Measurements from ENCODE around the gene KRT39.

DNA sequence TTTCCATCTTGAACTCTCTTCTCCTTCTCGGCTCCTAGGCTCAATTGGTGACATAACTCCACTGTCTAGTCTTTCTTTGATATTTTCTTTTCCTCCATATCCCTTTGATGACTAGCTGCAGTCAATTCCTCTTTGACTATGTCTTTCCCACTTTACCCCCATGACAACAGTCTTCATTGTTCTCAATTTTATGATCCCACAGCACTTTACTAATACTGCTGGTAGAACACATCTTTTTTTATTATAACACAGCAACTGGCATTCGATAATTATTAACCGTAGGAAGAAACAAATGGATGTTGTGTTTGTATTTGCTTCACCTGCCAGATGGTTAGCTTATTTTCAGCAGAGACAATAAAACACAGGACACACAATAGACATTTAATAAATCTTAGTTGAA is 25.9 kb upstream of the KRT39 start:
- TF ChIP-seq, protein P1, sequence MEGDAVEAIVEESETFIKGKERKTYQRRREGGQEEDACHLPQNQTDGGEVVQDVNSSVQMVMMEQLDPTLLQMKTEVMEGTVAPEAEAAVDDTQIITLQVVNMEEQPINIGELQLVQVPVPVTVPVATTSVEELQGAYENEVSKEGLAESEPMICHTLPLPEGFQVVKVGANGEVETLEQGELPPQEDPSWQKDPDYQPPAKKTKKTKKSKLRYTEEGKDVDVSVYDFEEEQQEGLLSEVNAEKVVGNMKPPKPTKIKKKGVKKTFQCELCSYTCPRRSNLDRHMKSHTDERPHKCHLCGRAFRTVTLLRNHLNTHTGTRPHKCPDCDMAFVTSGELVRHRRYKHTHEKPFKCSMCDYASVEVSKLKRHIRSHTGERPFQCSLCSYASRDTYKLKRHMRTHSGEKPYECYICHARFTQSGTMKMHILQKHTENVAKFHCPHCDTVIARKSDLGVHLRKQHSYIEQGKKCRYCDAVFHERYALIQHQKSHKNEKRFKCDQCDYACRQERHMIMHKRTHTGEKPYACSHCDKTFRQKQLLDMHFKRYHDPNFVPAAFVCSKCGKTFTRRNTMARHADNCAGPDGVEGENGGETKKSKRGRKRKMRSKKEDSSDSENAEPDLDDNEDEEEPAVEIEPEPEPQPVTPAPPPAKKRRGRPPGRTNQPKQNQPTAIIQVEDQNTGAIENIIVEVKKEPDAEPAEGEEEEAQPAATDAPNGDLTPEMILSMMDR (IDR thresholded peaks at IDR 0.05), result no peak
- TF ChIP-seq POLR2A (IDR thresholded peaks at IDR 0.05), result no peak
